HG03571 (cell line): ENCODE results near the gene ERAP2.
A peak's percentile ranks its signal among the peaks of the same experiment; 100 is the strongest.
"Not testable (repeated sequence)": the region's sequence is repeated elsewhere in the genome, so short reads cannot be mapped to it uniquely, and the experiment has no call there.

Experiments used
- ATAC-seq: cut with Tn5 transposase; IDR thresholded peaks from one replicate; pipeline ENCODE4 v1.9.1; 2021; ENCODE audit not compliant: unreplicated experiment

Gene ERAP2

GRCh38 chr5:96861076-96861475 is 15.2 kb upstream of the ERAP2 start:
- no peak for ATAC-seq

DNA sequence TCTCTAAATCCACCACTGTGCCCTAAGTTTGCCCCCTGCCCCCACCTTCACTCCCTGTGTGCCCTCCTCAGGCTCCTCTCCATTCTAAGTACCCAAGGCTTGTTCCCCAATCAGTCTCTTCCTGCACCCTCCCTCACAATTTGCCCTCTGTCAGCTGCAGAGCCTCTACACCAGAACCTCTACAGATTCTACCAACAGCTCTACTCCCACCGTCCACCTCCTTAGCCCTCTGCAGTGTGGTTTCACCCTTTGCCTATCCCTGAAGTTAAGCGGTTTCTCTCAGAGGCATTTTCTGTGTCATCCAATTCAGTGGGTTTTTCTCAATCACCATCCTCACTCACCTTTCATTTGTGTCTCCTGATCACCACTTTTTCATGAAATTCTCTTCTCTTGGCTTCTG is 13.2 kb upstream of the ERAP2 start:
- ATAC-seq, result no peak

DNA sequence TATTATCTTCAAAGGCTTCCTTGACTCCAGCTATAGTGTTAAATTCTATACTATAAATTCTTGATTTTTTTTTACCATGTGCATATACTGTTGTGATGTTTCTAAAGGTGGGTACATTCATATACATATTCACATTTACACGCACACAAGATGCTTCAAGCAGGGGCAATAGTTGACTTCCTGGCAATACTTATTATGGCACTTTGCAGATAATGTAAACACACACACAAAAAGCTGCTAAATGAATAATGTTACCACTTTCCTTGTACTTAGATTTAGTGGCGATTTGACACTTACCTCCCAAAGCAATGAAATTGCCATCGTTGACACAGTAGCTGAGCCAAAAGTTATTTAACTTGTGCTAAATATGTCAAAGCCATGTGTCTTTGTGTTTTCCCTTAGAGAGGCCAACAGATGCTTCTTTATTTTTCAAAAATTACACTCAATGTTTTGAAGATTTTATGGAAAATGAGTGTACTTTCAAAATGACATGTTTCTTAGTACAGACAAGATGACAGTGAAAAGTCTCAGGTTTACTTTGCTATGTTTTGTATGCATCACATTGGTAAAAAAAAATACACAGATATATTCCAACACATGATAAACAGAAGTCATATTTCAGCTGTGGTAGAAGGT is 12.2 kb upstream of the ERAP2 start:
- no peak for ATAC-seq

- ATAC-seq, result no peak
Observed at GRCh38 chr5:96864922-96865530, 11.3 kb upstream of the ERAP2 start.

DNA sequence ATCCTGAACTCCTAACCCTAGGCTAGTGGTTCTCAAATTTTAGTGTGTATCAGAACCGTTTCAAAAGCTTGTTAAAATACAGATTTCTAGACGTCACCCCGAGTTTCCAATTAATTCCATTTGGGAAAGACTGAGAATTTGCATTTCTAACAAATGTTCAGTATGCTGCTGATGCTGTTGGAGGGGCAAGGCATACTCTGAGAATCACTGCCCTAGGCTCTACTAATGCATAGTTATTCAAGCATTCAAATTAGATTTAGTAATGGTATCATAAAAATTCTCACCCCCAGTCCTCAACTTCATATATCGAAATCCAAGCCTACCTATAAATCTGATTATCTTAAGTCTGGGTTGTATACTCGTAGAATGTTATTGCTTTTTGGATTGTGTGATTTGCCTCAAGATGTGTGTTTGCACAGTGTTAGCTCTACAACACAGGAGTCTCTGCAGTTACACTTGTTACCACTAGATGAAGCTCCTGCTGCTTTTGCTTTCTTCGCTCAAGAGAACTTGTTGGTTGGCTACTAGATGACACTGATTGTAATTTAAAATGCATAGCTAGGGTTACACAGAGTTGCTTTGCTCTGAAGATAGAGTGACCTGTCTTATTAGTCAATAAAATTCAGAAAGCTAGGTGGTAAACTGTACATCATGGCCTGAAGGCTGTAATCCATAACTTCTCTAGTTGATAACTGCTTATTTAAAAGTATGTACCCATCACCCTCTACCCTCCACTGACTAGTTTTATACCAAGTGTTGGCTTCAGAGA is 7.5 kb upstream of the ERAP2 start:
- peak; percentile 72 for ATAC-seq

- no peak for ATAC-seq
Observed at GRCh38 chr5:96869372-96869641, 7.0 kb upstream of the ERAP2 start.

DNA sequence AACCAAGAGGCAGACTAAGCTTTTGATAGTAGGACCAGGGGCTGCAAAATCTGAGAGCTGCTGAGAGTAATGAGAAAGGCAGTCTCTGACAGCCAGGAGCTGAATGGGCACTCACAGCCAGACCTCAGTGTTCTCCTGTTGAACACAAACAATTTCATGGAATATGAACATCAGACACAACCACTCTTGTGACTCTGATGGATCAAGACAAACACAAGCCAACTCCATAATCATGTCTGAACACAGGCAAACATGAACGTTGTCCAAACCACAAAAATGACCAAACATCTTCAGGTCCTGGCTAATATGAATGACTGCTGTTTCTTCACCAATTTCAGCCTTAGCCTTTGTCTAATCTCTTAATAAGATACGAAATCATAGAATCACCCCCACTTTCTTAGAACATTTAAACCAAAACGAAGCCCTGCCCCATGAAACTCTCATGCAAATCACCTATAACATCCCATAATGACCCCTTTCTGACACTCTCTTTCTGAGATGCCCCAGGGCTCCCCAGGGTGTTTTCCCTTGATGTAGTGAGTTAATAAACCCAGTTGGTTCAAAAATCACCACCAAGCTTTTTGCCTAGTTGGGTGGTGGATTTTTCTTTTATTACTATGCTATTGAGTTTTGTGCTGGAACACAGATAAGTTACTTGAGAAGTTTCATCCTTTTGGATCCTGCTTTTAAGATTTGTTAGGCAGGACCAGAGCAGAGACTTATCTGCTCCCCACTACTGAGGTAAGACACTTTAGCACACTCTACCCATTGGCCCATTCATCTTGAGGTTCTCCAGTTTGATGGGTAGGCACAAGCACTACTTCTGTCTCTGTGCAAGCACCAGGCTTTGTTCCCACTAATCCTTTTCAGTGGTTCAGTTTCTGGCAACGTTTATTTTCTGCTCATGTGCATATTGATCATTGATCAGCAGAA is 5.9 kb upstream of the ERAP2 start:
- ATAC-seq, result peak; percentile 76

DNA sequence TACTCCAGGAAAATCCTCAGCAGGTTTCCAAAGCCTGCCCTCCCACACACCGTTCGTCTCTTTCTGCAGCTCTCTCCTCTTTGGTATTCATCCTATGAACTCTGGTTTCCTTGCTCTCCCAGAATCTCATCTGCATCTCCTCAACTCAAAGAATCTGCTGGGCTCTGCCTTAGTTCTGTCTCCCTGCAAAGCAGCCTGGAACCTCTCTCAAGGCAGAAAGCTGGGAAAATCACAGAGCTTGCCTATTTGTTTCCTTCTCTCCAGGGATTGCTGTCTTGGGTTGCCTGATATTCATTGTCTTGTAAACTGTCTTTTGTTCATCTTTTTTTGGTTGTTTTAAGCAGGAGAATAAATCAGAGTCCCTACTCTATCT is 5.3 kb upstream of the ERAP2 start:
- no peak for ATAC-seq

- ATAC-seq, result no peak
Observed at GRCh38 chr5:96871686-96872085, 4.6 kb upstream of the ERAP2 start.

GRCh38 chr5:96873449-96873848 is 2.9 kb upstream of the ERAP2 start:
- no peak for ATAC-seq

- ATAC-seq, result no peak
Observed at GRCh38 chr5:96874631-96875030, 1.7 kb upstream of the ERAP2 start.

DNA sequence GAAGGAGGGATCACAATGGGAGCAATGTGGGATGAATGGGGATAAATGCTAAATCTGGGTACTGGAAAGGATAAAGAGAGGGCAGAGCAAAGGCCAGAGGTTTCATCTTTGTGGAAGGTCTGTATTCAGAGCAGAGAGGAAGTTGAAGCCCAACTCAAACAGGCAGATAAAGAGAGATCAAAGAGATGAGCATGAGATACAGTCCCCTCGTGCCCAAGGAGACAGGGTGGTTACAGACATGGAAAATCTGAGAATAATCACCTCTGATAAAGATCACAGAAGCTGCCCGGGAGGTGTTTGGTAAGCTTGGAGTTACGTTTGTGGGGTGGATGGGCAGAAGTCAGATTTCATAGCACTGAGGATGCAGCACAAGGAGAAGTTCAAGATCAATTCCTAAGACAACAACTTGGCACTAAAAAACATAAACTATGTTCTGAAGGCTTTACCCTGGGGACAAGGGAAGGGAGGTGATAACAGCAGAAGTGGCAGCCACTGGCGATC is 459 bp upstream of the ERAP2 start:
- ATAC-seq, result peak; percentile 1

DNA sequence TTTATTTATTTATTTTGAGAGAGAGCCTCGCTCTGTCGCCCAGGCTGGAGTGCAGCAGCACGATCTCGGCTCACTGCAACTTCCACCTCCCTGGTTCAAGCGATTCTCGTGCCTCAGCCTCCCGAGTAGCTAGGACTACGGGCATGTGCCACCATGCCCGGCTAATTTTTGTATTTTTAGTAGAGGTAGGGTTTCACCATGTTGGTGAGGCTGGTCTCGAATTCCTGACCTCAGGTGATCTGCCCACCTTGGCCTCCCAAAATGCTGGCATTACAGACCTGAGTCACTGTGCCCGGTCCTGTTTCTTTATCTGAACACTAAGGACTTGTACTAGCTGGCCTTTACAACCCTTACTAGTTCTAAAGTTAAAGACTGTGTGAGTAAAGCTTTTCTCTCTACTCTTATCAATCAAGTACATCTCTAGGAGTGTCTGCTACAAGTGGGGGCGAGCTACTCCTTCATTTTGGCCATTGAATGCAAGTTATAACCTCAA is 723 bp downstream of the ERAP2 start:
- ATAC-seq, result not testable (repeated sequence)

- ATAC-seq, result no peak
Observed at GRCh38 chr5:96879665-96880064, 3.4 kb downstream of the ERAP2 start.

- no peak for ATAC-seq
Observed at GRCh38 chr5:96880444-96881164, 4.3 kb downstream of the ERAP2 start.

GRCh38 chr5:96881511-96882115 is 5.3 kb downstream of the ERAP2 start:
- no peak for ATAC-seq

DNA sequence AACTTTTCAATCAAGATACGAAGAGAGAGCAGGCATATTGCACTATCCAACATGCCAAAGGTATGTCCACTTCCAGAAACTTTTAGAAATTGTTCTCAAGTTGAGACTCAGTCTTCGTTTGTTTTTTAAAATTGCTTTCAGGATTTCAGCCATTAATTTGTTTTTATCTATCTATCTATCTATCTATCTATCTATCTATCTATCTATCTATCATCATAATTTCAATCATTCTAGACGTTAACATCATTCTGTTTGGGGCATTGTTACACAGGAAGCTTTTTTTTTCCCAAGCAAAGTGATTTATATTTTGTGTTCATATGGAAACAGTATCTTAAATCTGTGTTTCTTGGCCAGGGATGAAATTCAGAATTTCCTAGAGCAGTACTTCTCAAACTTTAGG is 7.6 kb downstream of the ERAP2 start:
- no peak for ATAC-seq

DNA sequence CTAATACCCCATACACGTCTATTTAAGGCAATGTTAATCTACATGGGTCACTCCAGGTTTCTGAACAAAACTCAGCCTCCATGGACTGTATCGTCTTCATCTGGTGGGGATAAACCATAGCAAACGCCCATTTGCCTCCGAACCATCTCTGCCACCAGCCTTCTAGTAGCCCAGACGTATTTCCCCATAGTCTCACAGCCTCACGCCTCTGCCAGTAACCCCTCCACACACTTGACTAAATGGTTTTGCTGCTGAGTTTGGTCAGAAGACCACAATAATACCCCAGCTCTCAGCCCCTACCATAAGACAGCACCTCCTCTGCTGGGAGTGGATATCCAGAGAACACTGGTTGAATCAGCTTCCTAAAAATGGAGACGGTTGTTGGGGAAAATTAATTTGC is 8.7 kb downstream of the ERAP2 start:
- no peak for ATAC-seq

- peak; percentile 89 for ATAC-seq
Observed at GRCh38 chr5:96885518-96886338, 9.4 kb downstream of the ERAP2 start.
